ENCODE measurements around the gene THAP10.
"Not testable (repeated sequence)": the region's sequence is repeated elsewhere in the genome, so short reads cannot be mapped to it uniquely, and the experiment has no call there.

THAP10 gene

DNA sequence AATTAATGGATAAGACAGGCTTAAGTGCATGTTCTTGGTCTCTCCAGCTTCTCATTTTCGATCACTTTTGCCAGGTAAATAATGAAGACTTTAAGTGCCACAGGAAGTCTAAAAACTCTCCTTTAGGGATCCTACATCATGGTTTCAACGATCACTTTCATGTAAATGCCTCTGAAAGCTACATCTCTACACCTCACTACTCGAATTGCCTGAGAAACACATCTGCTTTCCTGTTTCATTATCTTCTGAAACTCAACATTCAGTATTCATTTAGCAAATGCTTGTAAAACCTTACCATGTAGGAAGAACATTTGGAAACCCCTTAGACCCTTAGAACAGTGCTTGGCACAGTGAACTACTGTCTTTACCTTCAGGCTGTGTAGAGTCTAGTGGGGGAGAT is 16.2 kb downstream of the THAP10 start:
- DNase-seq: no peak

DNA sequence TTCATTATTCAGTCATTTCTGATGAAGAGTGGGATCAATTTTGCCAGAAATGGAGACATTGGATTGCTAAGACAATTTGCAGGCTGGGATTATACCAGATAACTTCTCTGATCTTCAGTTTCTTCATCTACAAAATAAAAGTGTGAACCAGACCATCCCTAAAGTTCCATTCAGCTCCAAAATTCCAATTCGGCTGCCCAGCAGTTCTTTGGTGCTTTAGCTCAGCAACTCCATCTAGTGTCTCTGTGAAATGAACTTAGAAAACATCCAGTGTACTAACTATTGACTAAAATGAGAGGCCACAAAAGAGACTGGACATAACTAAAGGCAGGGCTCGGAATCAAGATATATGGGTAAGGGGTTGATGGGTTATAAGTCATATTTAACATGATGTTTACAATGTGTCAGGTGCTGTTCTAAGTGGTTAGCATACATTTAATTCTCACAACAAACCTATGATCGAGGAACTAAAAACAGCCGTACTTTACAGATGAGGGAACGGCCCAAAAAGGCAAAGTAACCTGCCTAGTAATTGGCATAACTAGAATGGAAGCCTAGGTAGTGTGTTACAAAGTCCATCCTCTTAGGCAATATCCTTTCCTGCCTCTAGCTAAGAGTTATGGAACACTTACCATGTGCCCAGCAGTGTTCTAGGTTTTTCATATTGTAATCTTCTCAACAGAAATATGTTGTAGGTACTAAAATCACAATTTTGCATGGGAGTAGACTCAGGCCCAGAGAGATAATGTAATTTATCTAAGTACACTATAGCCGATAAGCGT is 17.0 kb downstream of the THAP10 start:
- DNase-seq: no peak

DNA sequence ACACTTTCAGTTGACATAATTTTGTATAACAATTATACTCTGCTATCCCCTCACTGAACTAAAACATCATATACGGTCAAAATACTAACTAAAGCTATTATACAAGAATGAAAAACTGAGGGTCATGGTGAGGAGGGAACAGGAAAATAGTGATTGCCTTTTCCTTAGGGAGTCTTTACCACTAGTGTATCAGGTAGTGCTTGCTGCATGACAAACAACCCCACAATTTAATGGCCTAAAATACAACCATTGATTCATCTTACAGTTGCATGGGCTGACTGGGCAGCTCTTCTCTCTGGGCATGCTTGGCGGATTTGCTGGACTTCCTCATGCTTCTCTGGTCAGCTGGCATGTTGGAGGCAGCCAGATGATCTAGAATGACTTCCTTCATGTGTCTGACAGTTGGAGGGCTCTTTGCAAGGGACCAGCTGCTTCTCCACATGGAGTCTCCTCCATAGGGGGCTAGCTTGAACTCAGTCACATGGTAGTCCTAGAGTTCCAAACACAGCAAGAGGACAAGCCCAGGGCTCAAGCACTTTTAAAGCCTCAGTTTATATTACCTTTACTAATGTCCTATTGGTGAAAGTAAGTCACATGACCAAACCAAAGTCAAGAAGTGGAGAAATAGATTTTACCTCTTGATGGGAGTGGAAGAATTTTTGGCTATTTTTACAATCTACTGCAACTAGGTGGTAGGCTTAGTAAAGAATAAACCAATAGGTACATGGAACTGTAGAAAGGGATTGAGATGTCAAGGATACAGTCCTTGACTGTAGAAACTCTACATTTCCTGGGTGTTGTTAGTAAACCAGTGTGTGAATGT is 18.8 kb downstream of the THAP10 start:
- no peak for DNase-seq

DNA sequence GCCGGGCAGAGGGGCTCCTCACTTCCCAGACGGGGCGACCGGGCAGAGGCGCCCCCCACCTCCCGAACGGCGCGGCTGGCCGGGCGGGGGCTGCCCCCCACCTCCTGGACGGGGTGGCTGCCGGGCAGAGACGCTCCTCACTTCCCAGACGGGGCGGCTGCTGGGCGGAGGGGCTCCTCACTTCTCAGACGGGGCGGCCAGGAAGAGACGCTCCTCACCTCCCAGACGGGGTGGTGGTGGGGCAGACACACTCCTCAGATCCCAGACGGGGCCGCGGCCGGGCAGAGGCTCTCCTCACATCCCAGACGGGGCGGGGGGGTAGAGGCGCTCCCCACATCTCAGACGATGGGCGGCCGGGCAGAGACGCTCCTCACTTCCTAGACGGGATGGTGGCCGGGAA is 20.7 kb downstream of the THAP10 start:
- not testable (repeated sequence) for DNase-seq

DNA sequence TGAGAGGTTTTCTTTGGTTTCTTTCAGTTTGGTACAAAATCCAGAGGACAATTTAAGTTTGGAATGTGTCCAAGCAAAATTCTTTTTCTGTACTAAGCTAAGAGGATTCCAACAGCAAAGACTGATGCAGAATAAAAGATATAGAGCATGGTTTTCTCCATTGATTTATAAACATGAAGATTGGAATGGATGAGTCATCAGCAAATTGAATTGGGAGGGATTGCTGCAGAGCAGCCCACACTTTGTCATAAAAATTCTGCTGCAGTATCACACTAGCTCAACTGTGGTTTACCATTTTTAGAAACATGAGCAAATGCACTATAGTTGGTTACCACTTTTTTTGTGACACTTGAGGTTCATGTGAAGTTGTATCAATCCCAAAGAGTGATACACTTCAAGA is 22.2 kb downstream of the THAP10 start:
- no peak for DNase-seq

DNA sequence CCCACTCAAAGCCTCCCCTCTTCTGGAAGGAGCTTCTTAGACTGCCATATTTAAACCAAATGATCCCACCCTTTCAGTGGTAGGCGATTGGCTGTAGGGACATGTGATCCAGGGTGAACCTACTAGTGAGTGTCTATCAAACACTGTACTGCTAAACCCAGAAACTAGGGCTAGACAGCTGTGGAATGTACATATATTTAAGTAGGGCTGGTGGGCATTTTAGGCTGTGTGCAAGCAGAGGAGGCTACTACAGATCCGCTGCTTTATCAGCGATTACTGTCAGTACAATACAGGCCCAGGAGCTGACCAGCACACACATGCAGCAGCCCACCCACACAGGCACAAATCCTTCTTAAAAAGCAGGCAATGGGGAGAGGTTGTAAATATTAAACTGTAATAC is 22.9 kb downstream of the THAP10 start:
- DNase-seq: no peak

DNA sequence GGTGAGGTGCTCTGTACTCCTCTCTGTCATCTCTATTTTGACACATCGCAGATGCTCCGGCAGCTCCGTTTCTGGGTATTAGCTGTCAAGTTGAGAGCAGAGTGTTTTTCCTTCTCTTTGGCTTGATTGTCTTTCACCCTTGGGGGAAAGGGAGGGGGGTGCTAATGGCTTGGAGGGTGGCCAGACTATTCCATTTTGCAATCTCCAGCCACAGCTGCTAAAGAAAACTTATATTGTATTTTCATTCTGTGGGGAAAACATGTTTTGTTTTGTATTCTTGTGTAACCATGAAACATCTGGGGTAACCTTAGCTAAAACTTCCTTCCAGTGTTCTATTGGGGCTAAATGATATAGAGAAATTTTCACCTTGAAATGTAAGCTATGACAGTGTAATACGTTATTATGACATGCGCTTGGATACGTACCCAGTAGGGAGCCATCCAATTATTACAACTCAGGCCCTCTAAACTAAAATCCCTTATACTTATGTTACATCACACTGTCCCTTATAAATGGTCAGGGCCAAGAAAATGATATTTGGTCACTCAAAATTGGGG is 24.2 kb downstream of the THAP10 start:
- no peak for DNase-seq

DNA sequence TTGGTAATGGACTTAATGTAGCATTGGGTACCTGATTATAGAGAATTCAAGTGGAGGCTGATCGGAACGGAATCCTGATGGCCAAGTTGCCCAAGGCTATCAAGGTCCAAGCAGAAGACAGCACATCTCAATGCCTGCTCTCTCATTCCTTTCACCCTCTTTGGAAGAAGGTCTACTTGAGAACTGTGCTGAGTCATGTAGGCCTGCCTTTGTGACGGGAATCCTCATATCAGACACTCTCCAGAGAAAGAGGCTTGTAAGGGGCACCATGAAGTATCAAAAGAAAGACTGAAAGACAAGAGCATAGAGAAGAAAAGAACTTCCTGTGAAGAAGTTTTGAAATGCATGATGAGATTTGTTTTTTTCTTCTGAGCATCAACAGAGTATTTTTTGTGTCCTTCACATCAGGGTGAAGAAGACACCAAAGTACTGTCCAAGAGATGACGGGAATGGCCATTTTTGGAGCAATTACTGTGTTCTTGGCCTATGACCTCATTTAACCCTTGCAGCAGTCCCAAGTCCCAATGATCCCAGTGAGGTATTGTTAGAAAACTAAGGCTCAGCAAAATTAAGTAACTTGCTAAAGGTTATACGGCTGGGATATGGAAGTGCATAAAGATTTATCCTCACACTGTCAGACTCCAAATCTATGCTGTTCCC is 25.1 kb downstream of the THAP10 start:
- DNase-seq: no peak

DNA sequence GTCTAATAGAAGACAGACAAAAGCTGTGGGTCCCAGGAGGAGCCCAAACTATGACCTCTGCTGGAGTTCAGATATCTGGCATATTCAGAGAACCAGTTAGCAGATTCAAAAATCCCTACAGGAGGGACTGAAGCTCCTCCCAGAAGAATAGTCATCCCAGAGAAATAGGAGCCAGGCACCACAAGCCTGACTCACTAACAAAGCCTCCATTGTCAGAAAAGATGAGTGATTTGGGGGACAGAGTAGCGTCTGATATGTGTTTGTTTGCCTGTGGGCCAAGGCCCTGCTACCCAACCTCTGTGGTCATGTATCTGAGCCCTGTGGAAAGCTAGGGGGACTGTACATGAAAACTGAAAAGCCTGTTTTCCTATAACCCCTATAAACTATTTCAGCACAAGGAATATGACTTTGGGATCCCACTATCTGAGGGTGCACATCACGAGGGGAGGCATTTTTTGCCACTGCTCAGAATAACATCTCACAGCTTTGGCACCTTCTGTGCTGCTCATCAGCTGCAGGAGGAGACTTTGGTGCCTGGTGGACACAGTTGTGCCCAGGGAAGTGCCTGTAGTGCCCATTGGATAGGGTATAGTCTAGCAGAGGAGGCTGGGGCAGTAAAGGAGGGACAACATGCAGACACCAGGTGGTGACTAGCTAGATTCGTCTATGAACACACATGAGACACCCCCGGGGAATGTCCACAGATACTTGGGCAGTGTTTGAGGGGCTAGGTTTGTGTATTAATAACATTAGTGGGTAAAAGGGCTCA is 28.6 kb downstream of the THAP10 start:
- DNase-seq: no peak

DNA sequence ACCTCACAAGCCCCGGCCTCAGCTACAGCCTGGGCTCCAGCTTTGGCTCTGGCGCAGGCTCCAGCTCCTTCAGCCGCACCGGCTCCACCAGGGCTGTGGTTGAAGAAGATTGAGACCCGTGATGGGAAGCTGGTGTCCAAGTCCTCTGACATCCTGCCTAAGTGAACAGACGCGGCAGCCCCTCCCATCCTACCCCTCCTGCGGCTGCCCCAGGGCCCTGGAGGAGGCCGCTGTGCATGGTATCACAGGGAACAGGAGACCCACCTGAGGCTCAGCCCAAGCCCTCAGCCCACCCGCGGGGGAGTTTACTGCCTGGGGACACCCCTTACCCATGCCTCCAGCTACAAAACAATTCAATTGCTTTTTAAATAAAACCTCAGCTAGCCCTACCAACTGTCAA is 32.2 kb downstream of the THAP10 start:
- no peak for DNase-seq

DNA sequence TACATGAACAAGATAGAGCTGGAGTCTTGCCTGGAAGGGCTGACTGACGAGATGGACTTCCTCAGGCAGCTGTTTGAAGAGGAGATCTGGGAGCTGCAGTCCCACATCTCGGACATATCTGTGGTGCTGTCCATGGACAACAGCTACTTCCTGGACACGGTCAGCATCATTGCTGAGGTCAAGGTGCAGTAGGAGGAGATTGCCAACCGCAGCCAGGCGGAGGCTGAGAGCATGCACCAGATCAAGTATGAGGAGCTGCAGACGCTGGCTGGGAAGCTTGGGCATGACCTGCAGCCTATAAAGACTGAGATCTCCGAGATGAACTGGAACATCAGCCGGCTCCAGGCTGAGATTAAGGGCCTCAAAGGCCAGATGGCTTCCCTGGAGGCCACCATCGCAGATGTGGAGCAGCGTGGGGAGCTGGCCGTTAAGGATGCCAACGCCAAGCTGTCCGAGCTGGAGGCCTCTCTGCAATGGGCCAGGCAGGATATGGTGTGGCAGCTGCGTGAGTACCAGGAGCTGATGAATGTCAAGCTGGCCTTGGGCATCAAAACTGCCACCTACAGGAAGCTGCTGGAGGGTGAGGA is 32.8 kb downstream of the THAP10 start:
- DNase-seq: no peak

DNA sequence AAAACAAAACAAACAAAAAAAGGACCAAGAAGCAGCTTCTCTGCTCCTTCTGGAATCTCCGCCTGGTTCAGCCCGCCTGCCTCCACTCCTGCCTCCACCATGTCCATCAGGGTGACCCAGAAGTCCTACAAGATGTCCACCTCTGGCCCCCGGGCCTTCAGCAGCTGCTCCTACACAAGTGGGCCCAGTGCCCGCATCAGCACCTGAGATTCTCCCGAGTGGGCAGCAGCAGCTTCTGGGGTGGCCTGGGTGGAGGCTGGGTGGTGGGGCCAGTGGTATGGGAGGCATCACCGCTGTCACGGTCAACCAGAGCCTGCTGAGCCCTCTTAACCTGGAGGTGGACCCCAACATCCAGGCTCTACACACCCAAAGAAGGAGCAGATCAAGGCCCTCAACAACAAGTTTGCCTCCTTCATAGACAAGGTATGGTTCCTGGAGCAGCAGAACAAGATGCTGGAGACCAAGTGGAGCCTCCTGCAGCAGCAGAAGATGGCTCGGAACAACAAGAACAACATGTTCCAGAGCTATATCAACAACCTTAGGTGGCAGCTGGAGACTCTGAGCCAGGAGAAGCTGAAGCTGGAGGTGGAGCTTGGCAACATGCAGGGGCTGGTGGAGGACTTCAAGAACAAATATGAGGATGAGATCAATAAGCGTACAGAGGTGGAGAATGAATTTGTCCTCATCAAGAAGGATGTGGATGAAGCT is 33.5 kb downstream of the THAP10 start:
- DNase-seq: not testable (repeated sequence)

DNA sequence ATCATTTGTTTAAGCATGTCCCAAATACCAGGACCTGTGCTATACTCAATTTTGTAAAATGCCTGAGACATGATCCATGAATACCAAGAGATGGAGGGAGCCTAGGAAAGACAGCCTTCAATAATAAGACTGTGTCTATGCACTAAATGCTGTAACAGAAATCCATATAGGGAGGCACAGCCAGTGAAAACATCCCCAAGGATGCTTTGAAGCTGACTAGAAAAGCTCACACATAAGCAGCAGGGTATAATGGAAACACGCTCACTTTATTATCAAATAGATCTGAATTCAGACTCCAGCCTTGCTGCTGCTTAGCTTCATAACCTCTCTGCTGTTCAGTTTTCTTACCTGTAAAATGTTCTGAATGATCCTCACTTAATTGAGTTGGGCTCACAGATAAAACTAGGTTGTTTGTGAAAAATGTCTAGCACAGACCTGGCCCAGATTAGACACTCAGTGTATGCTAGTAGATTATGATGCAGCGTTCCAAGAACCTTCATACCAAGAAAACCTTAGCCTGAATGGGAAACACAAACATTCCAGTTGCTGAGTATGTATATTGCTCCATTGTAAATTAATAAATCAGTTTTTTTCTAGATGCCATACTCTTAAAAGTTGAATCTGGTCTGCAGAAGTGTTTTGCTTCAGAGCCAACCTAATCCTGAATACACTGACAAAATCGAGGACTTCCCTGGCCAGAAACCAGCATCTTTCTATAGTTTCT is 34.5 kb downstream of the THAP10 start:
- no peak for DNase-seq

DNA sequence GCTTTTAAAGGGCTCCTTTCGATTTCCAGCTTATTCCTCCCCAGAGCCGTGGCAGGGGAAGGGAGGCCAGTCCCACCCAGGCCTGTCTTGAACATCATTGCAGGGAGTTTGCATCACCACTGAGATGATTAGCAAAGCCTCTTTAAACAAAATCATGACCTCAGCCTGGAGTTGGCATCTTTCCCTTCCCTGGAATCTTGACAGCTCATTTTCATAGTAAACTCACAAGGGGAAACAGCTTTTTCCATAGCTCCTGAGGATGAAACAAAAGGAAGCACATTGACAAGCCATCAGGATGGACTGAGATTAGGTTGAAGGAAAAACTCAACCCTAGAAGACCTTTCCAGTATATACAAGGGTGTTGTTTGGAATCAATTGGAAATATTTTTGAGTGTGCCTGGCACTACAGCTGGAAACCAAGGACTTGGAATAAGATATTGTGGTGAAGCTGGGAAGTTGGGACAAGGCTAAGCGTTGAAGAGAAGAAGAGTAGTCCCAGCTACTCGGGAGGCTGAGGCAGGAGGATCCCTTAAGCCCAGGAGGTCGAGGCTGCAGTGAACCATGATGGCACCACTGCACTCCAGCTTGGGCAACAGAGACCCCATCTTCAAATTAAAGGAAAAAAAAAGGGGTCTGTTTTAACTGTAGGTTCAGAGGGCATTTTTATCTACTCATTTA is 35.2 kb downstream of the THAP10 start:
- no peak for DNase-seq

DNA sequence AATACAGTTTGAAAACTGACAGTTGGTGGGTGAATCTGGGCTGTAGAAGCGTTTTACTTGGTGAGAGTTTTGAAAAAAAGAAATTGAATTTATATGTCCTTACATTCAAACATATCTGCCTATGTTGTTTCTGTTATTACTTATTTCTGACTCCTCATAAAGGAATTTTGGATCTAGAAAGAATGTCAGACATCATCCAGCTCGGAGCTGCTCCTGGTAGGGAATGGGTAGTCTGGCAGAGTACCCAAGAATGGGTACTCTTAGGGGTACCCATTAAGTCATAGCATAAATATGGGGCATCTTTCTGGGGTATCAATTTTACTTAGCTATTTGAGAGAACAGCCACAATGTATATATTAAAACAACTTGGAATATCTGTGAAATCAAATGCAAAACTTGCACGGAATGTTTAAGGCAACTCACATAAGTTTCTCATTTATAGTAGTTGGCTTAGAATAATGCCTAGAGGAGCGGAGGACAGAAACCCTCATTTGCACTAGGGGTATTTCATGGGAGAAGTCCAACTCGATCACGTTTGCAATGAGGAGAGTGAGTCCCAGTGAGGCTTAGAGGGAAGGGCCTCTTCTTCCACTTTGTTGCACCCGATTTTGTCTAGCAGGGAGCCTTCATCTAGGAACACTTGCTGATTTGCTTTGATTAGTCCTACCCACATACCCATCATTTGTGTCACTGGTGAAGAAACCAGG is 35.9 kb downstream of the THAP10 start:
- no peak for DNase-seq

DNA sequence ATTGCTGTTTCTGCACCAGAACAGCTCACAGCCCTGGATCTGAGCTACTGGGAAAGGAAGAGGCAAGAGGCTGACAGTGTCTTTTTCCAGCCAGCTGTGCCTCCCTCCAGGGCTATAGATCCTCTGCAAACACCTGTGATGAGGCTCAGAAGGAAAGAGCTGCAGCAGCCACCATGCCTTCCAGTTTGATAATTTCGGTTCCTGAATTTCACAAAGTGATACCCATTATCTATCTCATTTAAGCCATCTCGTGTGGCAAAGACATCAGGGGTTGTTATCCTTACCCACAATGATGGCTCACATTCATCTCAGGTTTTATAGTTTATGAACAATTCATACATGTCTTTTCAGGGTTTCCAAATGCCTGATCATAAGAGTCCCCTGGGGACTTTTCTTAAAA is 36.5 kb downstream of the THAP10 start:
- no peak for DNase-seq

DNA sequence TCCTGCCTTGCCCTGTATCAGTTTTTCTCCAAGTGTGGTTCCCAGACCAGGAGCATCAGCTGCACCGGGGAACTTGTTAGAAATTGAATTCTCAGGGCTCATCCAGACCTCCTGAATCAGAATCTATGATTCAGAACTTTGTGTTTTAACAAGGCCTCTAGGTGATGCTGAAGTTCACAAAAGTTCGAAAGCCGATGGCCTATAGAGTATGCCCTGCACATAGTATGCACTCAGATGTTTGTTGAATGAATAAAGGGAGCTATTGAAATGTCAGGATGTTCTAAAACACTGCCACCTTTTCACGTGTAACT is 37.6 kb downstream of the THAP10 start:
- no peak for DNase-seq

DNA sequence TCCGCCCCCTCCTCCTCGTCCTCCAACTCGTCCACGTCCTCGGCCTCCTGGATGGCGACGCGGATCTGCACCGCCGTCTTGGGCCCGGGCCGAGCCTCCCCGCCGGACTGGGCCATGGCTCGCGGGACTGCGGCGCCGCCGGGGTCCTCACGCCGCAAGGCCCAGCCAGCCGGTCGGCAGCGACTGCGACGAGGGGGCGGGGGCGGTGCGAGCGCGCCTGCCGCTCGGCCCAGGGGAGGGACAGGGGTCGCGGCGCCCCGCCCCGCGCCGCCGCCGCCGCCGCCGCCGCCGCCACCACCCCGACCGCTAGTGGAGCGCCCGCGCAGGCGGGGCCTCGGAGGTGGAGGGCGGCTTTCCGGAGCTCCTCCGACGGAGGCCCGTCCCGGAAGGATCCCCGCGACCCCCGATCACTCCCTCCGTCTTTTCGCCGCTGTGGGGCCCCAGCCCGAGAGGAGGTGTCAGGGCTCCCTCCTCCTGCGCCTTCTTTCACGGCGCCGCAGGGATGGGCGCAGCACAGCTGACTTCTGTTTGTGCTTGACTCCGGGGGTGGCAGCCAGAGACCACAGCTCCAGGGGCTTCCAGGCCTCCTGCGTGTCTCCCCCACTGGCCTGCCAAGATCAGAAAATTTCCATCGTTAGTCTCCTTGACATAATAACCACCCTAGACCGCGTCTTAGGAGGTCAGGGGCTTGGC is 38.1 kb downstream of the THAP10 start, which contains the start of gene LARP6:
Gene LARP6 (minus strand): TSS at position 185 of the 693 bp plus-strand sequence. CDS start 69 bp downstream, at position 116.
- no peak for DNase-seq
